Nephron progenitor cell (in vitro differentiated cells): ENCODE measurements around the gene BMP5.

Source experiments
- DNase-seq: peaks from one replicate; pipeline ENCODE4 v3.0.0; 2021
- H3K27ac Mint-ChIP-seq: 2 replicates; pipeline ENCODE4 v1.8.0; 2021; ENCODE audit warnings: mild to moderate bottlenecking, moderate library complexity, mixed read lengths
- H3K27me3 Mint-ChIP-seq: 2 replicates; pipeline ENCODE4 v1.8.0; 2021; ENCODE audit warnings: mild to moderate bottlenecking, low read depth, mixed read lengths; ENCODE audit not compliant: poor library complexity
- H3K36me3 Mint-ChIP-seq: 2 replicates; pipeline ENCODE4 v1.8.0; 2021; ENCODE audit warnings: low read depth, mixed read lengths
- H3K4me1 Mint-ChIP-seq: 2 replicates; pipeline ENCODE4 v1.8.0; 2021; ENCODE audit warnings: mixed read lengths
- H3K4me3 Mint-ChIP-seq: 2 replicates; pipeline ENCODE4 v1.8.0; 2021; ENCODE audit warnings: mild to moderate bottlenecking, moderate library complexity, mixed read lengths
- H3K9me3 Mint-ChIP-seq: 2 replicates; pipeline ENCODE4 v1.8.0; 2021; ENCODE audit warnings: mild to moderate bottlenecking, moderate library complexity, mixed read lengths
- TF ChIP-seq, protein P1 (sequence below): fragments of 200-600 bp; sonication (generic); IDR thresholded peaks from 2 replicates; pipeline ENCODE4 v1.5.0; 2021; ENCODE audit warnings: antibody characterized with exemption

Gene BMP5

GRCh38 chr6:55875400-55875799, at the start of gene BMP5:
Gene BMP5, minus strand, starts transcription at chr6:55875590. Its CDS starts 725 bp downstream, at chr6:55874865.
- TF ChIP-seq, protein P1, sequence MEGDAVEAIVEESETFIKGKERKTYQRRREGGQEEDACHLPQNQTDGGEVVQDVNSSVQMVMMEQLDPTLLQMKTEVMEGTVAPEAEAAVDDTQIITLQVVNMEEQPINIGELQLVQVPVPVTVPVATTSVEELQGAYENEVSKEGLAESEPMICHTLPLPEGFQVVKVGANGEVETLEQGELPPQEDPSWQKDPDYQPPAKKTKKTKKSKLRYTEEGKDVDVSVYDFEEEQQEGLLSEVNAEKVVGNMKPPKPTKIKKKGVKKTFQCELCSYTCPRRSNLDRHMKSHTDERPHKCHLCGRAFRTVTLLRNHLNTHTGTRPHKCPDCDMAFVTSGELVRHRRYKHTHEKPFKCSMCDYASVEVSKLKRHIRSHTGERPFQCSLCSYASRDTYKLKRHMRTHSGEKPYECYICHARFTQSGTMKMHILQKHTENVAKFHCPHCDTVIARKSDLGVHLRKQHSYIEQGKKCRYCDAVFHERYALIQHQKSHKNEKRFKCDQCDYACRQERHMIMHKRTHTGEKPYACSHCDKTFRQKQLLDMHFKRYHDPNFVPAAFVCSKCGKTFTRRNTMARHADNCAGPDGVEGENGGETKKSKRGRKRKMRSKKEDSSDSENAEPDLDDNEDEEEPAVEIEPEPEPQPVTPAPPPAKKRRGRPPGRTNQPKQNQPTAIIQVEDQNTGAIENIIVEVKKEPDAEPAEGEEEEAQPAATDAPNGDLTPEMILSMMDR, result no peak
- Mint-ChIP-seq H3K27me3 (peaks cover 8% of the 10 kb centered on the region), H3K9me3 (no peaks in the 10 kb centered on the region), H3K4me3 (peak within 1 kb of the TSS; percentile 84), H3K27ac (peak within 1 kb of the TSS; percentile 89), H3K4me1 (peaks cover 33% of the 10 kb centered on the region), H3K36me3 (no peaks in the 10 kb centered on the region)
- no peak for DNase-seq

DNA sequence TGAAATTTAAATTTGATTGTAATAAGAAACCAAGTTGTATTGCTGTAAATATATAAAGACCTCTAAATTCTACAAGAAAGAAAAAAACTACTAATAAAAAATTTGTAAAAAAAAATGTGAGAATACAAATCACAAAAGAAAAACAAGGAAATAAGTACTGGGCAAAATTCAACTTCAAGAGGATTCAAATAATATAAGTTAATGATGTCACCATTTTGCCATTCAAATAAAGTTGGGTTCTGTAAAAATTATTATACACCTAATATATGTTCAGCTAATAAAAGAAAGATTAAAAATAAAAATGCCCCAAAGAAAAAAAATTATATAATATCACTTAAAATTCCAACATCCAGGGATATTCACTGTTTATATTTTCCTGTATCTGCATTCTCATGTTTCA, 47.0 kb upstream of the BMP5 start:
- H3K4me1 Mint-ChIP-seq, result no peaks in the 10 kb centered on the region
- TF ChIP-seq, protein P1, result no peak
- H3K36me3 Mint-ChIP-seq, result no peaks in the 10 kb centered on the region
- no peak overlapping the region for H3K27ac Mint-ChIP-seq
- DNase-seq, result no peak
- H3K4me3 Mint-ChIP-seq, result no peak overlapping the region
- H3K27me3 Mint-ChIP-seq, result no peaks in the 10 kb centered on the region
- H3K9me3 Mint-ChIP-seq, result no peaks in the 10 kb centered on the region

- Mint-ChIP-seq H3K4me1 (no peaks in the 10 kb centered on the region), H3K36me3 (no peaks in the 10 kb centered on the region), H3K4me3 (no peak overlapping the region), H3K9me3 (no peaks in the 10 kb centered on the region), H3K27ac (no peak overlapping the region), H3K27me3 (no peaks in the 10 kb centered on the region)
- TF ChIP-seq, protein P1, result no peak
- DNase-seq, result no peak
These were observed 44.4 kb upstream of the BMP5 start for GRCh38 chr6:55919716-55920308.

- Mint-ChIP-seq H3K36me3 (no peaks in the 10 kb centered on the region), H3K27ac (no peak overlapping the region), H3K9me3 (no peaks in the 10 kb centered on the region), H3K4me3 (no peak overlapping the region), H3K27me3 (no peaks in the 10 kb centered on the region), H3K4me1 (no peaks in the 10 kb centered on the region)
- TF ChIP-seq, protein P1, result no peak
- DNase-seq, result no peak
These were observed 43.2 kb upstream of the BMP5 start for GRCh38 chr6:55918639-55919038.

DNA sequence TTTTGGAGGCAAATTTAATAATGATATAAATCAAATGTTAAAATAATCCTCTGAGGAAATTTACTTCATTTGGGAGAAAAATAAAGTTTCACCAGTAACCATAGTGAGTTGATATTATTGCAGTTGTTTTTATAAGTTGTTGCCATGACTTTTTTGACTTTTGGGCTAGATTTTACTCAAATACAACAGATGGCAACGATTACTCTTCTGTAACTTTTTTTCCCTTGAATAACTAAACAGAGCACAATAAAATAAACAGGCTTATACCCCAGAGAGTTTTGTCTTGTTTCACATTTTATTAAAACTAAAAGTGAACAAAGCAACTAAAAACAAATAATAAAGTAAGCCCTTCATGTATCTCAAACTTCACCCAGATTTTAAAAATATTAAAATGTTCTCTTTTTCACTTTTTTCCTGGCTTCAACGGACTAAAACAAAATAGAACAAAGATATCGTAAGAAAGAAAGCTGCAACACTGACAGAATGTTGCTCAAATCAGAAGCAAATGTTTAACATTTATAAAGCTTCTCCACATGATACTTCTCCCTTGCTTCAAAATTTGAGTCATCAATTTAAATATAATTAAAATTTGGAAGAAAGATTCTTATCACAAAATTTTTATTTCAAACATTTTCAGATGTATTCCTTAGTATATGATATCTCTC, 42.5 kb upstream of the BMP5 start:
- Mint-ChIP-seq H3K27ac (no peak overlapping the region), H3K27me3 (no peaks in the 10 kb centered on the region), H3K9me3 (no peaks in the 10 kb centered on the region), H3K4me1 (no peaks in the 10 kb centered on the region), H3K4me3 (no peak overlapping the region), H3K36me3 (no peaks in the 10 kb centered on the region)
- DNase-seq, result no peak
- TF ChIP-seq, protein P1, result no peak

DNA sequence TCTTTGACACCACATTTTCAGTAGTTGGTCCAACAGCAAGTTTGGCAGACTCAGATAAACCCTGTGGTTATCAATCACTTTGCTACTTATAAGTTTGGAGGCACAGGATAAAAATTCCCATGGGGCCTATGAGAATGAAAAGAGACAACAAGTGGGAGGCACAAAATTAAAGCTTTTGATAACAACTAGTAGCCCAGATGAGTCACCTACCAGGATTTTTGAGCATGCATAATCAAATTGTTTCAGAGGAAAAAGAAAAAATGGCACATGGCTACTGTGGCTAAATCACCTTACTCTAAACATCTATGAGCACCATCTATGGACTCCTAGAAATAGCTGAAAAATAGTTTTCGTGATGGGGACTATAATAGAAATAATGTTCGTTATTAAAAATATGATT, 40.8 kb upstream of the BMP5 start:
- peaks cover 6% of the 10 kb centered on the region for H3K9me3 Mint-ChIP-seq
- no peaks in the 10 kb centered on the region for H3K36me3 Mint-ChIP-seq
- H3K27me3 Mint-ChIP-seq, result no peaks in the 10 kb centered on the region
- no peaks in the 10 kb centered on the region for H3K4me1 Mint-ChIP-seq
- TF ChIP-seq, protein P1, result no peak
- no peak overlapping the region for H3K4me3 Mint-ChIP-seq
- DNase-seq, result no peak
- H3K27ac Mint-ChIP-seq, result no peak overlapping the region
